ENCODE results near the gene BFSP2. TPM values are rescaled to one million over a fixed set of nuclear protein-coding genes. Genes with fewer than 3 reads are reported as not detected.

BFSP2 gene
- total RNA-seq, 4 donors from 2014 or later: not detected

DNA sequence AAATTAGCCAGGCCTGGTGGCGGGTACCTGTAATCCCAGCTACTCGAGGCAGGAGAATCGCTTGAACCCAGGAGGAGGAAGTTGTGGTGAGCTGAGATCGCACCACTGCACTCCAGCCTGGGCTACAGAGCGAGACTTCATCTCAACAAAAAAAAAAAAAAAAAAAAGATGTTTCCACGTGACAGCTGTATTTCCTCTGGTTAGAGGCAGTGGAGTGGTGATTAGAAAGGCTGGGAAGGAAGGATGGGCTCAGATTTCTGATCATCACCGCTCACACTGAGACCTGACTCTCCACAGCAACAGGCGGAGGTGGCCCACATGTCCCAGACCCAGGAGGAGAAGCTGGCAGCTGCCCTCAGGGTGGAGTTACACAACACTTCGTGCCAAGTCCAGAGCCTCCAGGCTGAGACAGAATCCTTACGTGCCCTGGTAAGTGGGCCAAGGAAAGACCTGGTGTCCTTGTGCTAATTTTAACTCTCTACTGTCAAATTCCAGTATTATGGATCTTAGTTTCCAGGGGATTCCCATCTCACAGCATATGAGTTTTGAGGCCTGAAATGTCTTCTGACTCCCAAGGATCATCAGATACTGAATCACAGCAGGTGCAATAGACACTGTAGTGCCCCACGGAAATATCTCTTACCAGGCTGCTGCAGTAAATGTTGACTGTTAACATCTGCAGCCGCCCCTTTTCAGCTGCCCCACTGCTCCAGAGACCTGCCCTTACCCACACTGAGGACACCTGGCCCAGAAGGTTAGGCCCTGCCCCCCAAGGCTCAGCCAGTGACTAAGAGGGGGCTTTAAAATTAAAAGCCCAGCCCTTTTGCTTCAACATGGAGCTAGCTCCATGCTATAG, 66.9 kb downstream of the BFSP2 start:
- ATAC-seq: peak; percentile 87 to 88
- in situ Hi-C loops (cut with MboI; ENCODE audit: low sequenced_read_pairs in 4 of 4): loop anchor here in 1 of 4 donors (10.0 kb wide), 1 partner anchor 108 kb away; the partner anchor contains the start of gene CDV3

GRCh38 chr3:133467780-133468179, 67.9 kb downstream of the BFSP2 start:
- intact Hi-C loops (cut with DNase I; ENCODE audit: low total_unique reads): loop anchor here (2.0 kb wide), 1 partner anchor 105 kb away; the partner anchor contains the start of gene CDV3

More for the DNA sequence above, 66.9 kb downstream of the BFSP2 start:
- Histone ChIP-seq H3K4me3 (no peak overlapping the region), H3K27me3 (no peaks in the 10 kb centered on the region), H3K4me1 (peaks cover 7 to 16% of the 10 kb centered on the region in 2 donors), H3K9me3 (no peaks in the 10 kb centered on the region), H3K27ac (peak overlapping the region; percentile 33 to 69 (median 65)), H3K36me3 (no peaks in the 10 kb centered on the region)
- peak; percentile 55 to 77 for DNase-seq
- no peak for TF ChIP-seq POLR2A (IDR thresholded peaks at IDR 0.05)
- TF ChIP-seq, protein P1, sequence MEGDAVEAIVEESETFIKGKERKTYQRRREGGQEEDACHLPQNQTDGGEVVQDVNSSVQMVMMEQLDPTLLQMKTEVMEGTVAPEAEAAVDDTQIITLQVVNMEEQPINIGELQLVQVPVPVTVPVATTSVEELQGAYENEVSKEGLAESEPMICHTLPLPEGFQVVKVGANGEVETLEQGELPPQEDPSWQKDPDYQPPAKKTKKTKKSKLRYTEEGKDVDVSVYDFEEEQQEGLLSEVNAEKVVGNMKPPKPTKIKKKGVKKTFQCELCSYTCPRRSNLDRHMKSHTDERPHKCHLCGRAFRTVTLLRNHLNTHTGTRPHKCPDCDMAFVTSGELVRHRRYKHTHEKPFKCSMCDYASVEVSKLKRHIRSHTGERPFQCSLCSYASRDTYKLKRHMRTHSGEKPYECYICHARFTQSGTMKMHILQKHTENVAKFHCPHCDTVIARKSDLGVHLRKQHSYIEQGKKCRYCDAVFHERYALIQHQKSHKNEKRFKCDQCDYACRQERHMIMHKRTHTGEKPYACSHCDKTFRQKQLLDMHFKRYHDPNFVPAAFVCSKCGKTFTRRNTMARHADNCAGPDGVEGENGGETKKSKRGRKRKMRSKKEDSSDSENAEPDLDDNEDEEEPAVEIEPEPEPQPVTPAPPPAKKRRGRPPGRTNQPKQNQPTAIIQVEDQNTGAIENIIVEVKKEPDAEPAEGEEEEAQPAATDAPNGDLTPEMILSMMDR (IDR thresholded peaks at IDR 0.05 in 4 of 5, conservative IDR thresholded peaks at IDR 0.05 in 1 of 5): no peak
- intact Hi-C loops (cut with DNase I; ENCODE audit: low total_unique reads): loop anchor here (2.0 kb wide), 1 partner anchor 106 kb away; the partner anchor contains the start of gene CDV3

DNA sequence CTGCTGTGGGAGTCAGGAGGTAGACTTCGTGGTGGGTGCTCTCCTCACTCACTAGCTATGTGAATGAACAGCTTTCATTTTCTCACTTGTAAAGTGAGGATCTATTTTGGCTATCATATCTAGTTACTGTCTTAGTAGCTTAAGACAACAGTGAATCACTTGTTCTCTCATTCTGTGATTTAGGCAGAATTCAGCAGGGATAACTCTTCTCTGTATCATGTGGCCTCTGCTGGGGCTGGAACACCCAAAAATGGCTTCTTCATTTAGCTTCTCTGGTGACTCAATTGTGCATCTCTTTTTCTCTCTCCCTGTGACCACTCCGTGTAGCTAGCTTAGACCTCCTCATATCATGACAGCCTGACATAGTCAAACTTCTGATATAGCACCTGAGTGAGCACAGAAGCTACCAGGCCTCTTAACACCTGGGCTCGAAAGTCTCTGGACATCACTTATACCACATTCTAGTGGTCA, 68.4 kb downstream of the BFSP2 start:
- no peaks in the 10 kb centered on the region for H3K27me3 ChIP-seq
- ATAC-seq (no peak), DNase-seq (no peak)
- TF ChIP-seq, protein P1 (IDR thresholded peaks at IDR 0.05 in 4 of 5, conservative IDR thresholded peaks at IDR 0.05 in 1 of 5): no peak
- TF ChIP-seq POLR2A (IDR thresholded peaks at IDR 0.05): no peak
- peaks cover 7 to 16% of the 10 kb centered on the region in 2 donors for H3K4me1 ChIP-seq
- no peak overlapping the region for H3K4me3 ChIP-seq
- in situ Hi-C loops (cut with MboI; ENCODE audit: low sequenced_read_pairs in 4 of 4) (loop anchor here in 1 of 4 donors (10.0 kb wide), 1 partner anchor 107 kb away; the partner anchor contains the start of gene CDV3), intact Hi-C loops (cut with DNase I; ENCODE audit: low total_unique reads) (no loop called here)
- H3K27ac ChIP-seq: no peak overlapping the region
- H3K36me3 ChIP-seq: no peaks in the 10 kb centered on the region
- H3K9me3 ChIP-seq: no peaks in the 10 kb centered on the region

More at GRCh38 chr3:133467780-133468179, 67.9 kb downstream of the BFSP2 start:
- Histone ChIP-seq H3K4me3 (no peak overlapping the region), H3K36me3 (no peaks in the 10 kb centered on the region), H3K27ac (no peak overlapping the region), H3K9me3 (no peaks in the 10 kb centered on the region), H3K27me3 (no peaks in the 10 kb centered on the region), H3K4me1 (peaks cover 7 to 16% of the 10 kb centered on the region in 2 donors)
- DNase-seq: no peak
- no peak for ATAC-seq
- in situ Hi-C loops (cut with MboI; ENCODE audit: low sequenced_read_pairs in 4 of 4): loop anchor here in 1 of 4 donors (10.0 kb wide), 1 partner anchor 107 kb away; the partner anchor contains the start of gene CDV3
- TF ChIP-seq POLR2A (IDR thresholded peaks at IDR 0.05): no peak
- TF ChIP-seq, protein P1 (IDR thresholded peaks at IDR 0.05 in 4 of 5, conservative IDR thresholded peaks at IDR 0.05 in 1 of 5): no peak

DNA sequence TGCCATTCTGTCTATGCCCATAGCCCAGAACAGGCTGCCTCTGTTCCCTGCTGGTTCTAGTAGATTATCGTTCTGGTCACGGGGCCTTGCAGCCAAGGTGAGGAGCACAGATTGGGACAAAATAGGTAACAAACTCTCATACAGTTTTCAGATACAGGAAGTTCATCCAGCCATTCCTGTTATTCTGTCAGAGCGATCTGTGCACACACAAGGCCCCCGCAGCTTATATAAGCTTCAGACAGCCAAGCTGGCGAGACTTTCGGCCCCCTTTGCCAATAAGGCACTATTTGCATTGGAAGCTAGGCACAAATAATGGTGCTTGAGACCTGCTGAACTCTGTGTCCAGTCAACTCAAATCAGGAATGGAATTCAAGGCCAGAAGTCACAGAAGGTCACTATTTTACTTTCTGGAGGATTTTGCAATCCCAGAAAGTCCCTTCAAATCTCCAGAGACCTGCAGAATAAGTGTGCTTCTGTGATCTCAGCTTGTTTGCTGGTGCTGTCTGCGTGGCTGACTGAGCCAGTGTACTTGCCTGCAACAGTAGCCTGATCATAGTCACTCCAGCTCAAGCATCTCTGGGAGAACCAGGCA, 69.4 kb downstream of the BFSP2 start:
- TF ChIP-seq POLR2A (IDR thresholded peaks at IDR 0.05): no peak
- TF ChIP-seq, protein P1 (IDR thresholded peaks at IDR 0.05 in 4 of 5, conservative IDR thresholded peaks at IDR 0.05 in 1 of 5): no peak
- H3K27me3 ChIP-seq: no peaks in the 10 kb centered on the region
- no peaks in the 10 kb centered on the region for H3K36me3 ChIP-seq
- in situ Hi-C loops (cut with MboI; ENCODE audit: low sequenced_read_pairs in 4 of 4) (loop anchor here in 1 of 4 donors (10.0 kb wide), 1 partner anchor 106 kb away; the partner anchor contains the start of gene CDV3), intact Hi-C loops (cut with DNase I; ENCODE audit: low total_unique reads) (no loop called here)
- H3K9me3 ChIP-seq: no peaks in the 10 kb centered on the region
- peaks cover 8 to 16% of the 10 kb centered on the region in 2 donors for H3K4me1 ChIP-seq
- H3K27ac ChIP-seq: peak overlapping the region in 1 of 4 donors; percentile 25
- H3K4me3 ChIP-seq: no peak overlapping the region
- peak in 1 of 2 donors; percentile 46 for DNase-seq
- ATAC-seq: peak; percentile 31 to 49

Data from gastrocnemius medialis (tissue), 4 donors.